PC-3 (cell line): ENCODE results near the gene KRT28. TPM values are rescaled to one million over a fixed set of nuclear protein-coding genes. Genes with fewer than 3 reads are reported as not detected.

Experiments
- ATAC-seq: fragments of 200-7000 bp; cut with Tn5 transposase; 2 replicates; pipeline ENCODE4 v1.9.1; 2020; ENCODE audit warnings: mild to moderate bottlenecking, moderate library complexity
- BruUV-seq: library from RNA; stranded (reverse); fragments of 400-500 nt; replicated peaks from 2 replicates; lab custom pipeline; 2021; lab: Mats Ljungman, UMichigan
- CTCF ChIA-PET: fragments of 300-600 bp; sonication (Branson Sonifier 250); formaldehyde crosslinking; loops from one replicate; lab custom pipeline; 2022; ENCODE audit warnings: antibody characterized with exemption; lab: Charles Lee
- POLR2A ChIA-PET: fragments of 300-600 bp; sonication (Branson Sonifier 250); formaldehyde crosslinking; loops from one replicate; lab custom pipeline; 2022; ENCODE audit warnings: antibody characterized with exemption; ENCODE audit not compliant: unreplicated experiment; lab: Charles Lee
- DNase-seq: peaks from one replicate; pipeline ENCODE4 v3.0.0-alpha.2; 2015
- H2AFZ ChIP-seq: fragments of 300-600 bp; sonication (generic); 2 replicates; pipeline ENCODE4 v1.6.0; 2016; ENCODE audit warnings: antibody characterized with exemption, low read length
- H3F3A ChIP-seq: fragments of 300-600 bp; sonication (generic); one replicate; pipeline ENCODE4 v1.6.0; 2017; ENCODE audit warnings: antibody characterized with exemption, low read length, control low read depth, mild to moderate bottlenecking; ENCODE audit not compliant: unreplicated experiment
- H3K27ac ChIP-seq: fragments of 300-600 bp; sonication (generic); 2 replicates; pipeline ENCODE4 v1.5.1; 2016; ENCODE audit warnings: mild to moderate bottlenecking, low read length
- H3K27me3 ChIP-seq: fragments of 300-600 bp; sonication (generic); 2 replicates; pipeline ENCODE4 v1.6.1; 2016; ENCODE audit warnings: low read length, mixed read lengths
- H3K36me3 ChIP-seq: fragments of 300-600 bp; sonication (generic); 2 replicates; pipeline ENCODE4 v1.6.1; 2016; ENCODE audit warnings: low read depth, mixed run types, low read length, mixed read lengths
- H3K4me1 ChIP-seq: fragments of 300-600 bp; sonication (generic); 2 replicates; pipeline ENCODE4 v1.5.1; 2016; ENCODE audit warnings: low read length; ENCODE audit not compliant: insufficient read depth
- H3K4me2 ChIP-seq: fragments of 300-600 bp; sonication (generic); 2 replicates; pipeline ENCODE4 v1.6.0; 2016; ENCODE audit warnings: low read length
- H3K4me3 ChIP-seq: fragments of 300-600 bp; sonication (generic); 2 replicates; pipeline ENCODE4 v1.5.1; 2016; ENCODE audit warnings: mild to moderate bottlenecking, low read length, mixed read lengths
- H3K79me2 ChIP-seq: fragments of 300-600 bp; sonication (generic); 2 replicates; pipeline ENCODE4 v1.6.1; 2017; ENCODE audit warnings: low read length, mixed read lengths
- H3K9ac ChIP-seq: fragments of 300-600 bp; sonication (generic); 2 replicates; pipeline ENCODE4 v1.6.0; 2016; ENCODE audit warnings: mild to moderate bottlenecking, low read length
- H3K9me2 ChIP-seq: fragments of 300-600 bp; sonication (generic); replicated peaks from 2 replicates; pipeline ENCODE4 v1.6.1; 2016; ENCODE audit warnings: mixed run types, low read length, mixed read lengths
- H3K9me3 ChIP-seq: fragments of 300-600 bp; sonication (generic); 2 replicates; pipeline ENCODE4 v1.6.1; 2016; ENCODE audit warnings: low read length, mixed read lengths
- H4K20me1 ChIP-seq: fragments of 300-600 bp; sonication (generic); 2 replicates; pipeline ENCODE4 v1.6.1; 2016; ENCODE audit warnings: low read length, mixed read lengths
- EZH2 ChIP-seq: fragments of 300-600 bp; sonication (generic); IDR thresholded peaks from one replicate; pipeline ENCODE4 v1.6.1; 2017; ENCODE audit warnings: antibody characterized with exemption, mild to moderate bottlenecking, low read length; ENCODE audit not compliant: unreplicated experiment
- EZH2phosphoT487 ChIP-seq: fragments of 300-600 bp; sonication (generic); IDR thresholded peaks from 2 replicates; pipeline ENCODE4 v1.6.1; 2018; ENCODE audit warnings: mild to moderate bottlenecking, antibody characterized with exemption, low read length, borderline replicate concordance
- intact Hi-C: fragments of 100-400 bp; cut with micrococcal nuclease; formaldehyde crosslinking; loops from 2 replicates; pipeline ENCODE4 v1.9.0; 2023
- total RNA-seq: library from RNA; depleted of rRNA; stranded (reverse); fragments of >200 nt; gene quantifications from 2 replicates; pipeline ENCODE4 v1.2.3, GENCODE V29; 2014
- TF ChIP-seq, protein P1 (sequence below): fragments of 300-600 bp; sonication (generic); conservative IDR thresholded peaks from 2 replicates; pipeline ENCODE4 v1.5.1; 2017; ENCODE audit warnings: antibody characterized with exemption, low read depth, mild to moderate bottlenecking, low read length

KRT28 gene
- total RNA-seq, 1 experiment from 2014 or later, result not detected

- Histone ChIP-seq H3K27ac (no peak overlapping the region), H3K36me3 (no peaks in the 10 kb centered on the region), H3K9me2 (no peaks in the 10 kb centered on the region), H3K4me3 (no peak overlapping the region), H3K9ac (no peak overlapping the region), H2AFZ (no peak overlapping the region), H4K20me1 (no peaks in the 10 kb centered on the region), H3K4me2 (no peak overlapping the region), H3K79me2 (no peaks in the 10 kb centered on the region), H3F3A (no peaks in the 10 kb centered on the region), H3K4me1 (peaks cover 14% of the 10 kb centered on the region), H3K9me3 (no peaks in the 10 kb centered on the region), H3K27me3 (no peaks in the 10 kb centered on the region)
- BruUV-seq, result no TSS peak
- TF ChIP-seq EZH2phosphoT487, result no peak
- TF ChIP-seq, protein P1, sequence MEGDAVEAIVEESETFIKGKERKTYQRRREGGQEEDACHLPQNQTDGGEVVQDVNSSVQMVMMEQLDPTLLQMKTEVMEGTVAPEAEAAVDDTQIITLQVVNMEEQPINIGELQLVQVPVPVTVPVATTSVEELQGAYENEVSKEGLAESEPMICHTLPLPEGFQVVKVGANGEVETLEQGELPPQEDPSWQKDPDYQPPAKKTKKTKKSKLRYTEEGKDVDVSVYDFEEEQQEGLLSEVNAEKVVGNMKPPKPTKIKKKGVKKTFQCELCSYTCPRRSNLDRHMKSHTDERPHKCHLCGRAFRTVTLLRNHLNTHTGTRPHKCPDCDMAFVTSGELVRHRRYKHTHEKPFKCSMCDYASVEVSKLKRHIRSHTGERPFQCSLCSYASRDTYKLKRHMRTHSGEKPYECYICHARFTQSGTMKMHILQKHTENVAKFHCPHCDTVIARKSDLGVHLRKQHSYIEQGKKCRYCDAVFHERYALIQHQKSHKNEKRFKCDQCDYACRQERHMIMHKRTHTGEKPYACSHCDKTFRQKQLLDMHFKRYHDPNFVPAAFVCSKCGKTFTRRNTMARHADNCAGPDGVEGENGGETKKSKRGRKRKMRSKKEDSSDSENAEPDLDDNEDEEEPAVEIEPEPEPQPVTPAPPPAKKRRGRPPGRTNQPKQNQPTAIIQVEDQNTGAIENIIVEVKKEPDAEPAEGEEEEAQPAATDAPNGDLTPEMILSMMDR, result no peak
- TF ChIP-seq EZH2, result no peak
- DNase-seq, result peak; percentile 61
- intact Hi-C loops, result no loop called here
- ATAC-seq, result peak; percentile 92
- POLR2A ChIA-PET, result no interaction called here
- CTCF ChIA-PET, result no interaction called here
These were observed 46.9 kb upstream of the KRT28 start for GRCh38 chr17:40846515-40847144.

- Histone ChIP-seq H3F3A (no peaks in the 10 kb centered on the region), H3K4me3 (no peak overlapping the region), H3K9me3 (no peaks in the 10 kb centered on the region), H3K36me3 (no peaks in the 10 kb centered on the region), H3K4me1 (no peaks in the 10 kb centered on the region), H3K79me2 (no peaks in the 10 kb centered on the region), H3K9me2 (no peaks in the 10 kb centered on the region), H3K27me3 (no peaks in the 10 kb centered on the region), H4K20me1 (no peaks in the 10 kb centered on the region), H3K27ac (no peak overlapping the region), H2AFZ (no peak overlapping the region), H3K9ac (no peak overlapping the region), H3K4me2 (no peak overlapping the region)
- BruUV-seq, result no TSS peak
- no peak for DNase-seq
- ChIA-PET CTCF (no interaction called here), POLR2A (no interaction called here)
- no peak for TF ChIP-seq EZH2
- TF ChIP-seq, protein P1, result no peak
- no peak for TF ChIP-seq EZH2phosphoT487
- ATAC-seq, result no peak
- intact Hi-C loops, result no loop called here
These were observed 44.9 kb upstream of the KRT28 start for GRCh38 chr17:40844671-40845107.

GRCh38 chr17:40843242-40843641 lies 43.5 kb upstream of the KRT28 start:
- H2AFZ ChIP-seq, result no peak overlapping the region
- ATAC-seq (no peak), DNase-seq (no peak)
- H3K27ac ChIP-seq, result no peak overlapping the region
- no peaks in the 10 kb centered on the region for H4K20me1 ChIP-seq
- H3K79me2 ChIP-seq, result no peaks in the 10 kb centered on the region
- no TSS peak for BruUV-seq
- H3K36me3 ChIP-seq, result no peaks in the 10 kb centered on the region
- CTCF ChIA-PET, result no interaction called here
- POLR2A ChIA-PET, result no interaction called here
- H3K9me3 ChIP-seq, result no peaks in the 10 kb centered on the region
- no peaks in the 10 kb centered on the region for H3K9me2 ChIP-seq
- intact Hi-C loops, result no loop called here
- H3F3A ChIP-seq, result no peaks in the 10 kb centered on the region
- no peak overlapping the region for H3K9ac ChIP-seq
- H3K4me2 ChIP-seq, result no peak overlapping the region
- no peaks in the 10 kb centered on the region for H3K4me1 ChIP-seq
- H3K4me3 ChIP-seq, result no peak overlapping the region
- TF ChIP-seq EZH2phosphoT487, result no peak
- TF ChIP-seq, protein P1, result no peak
- TF ChIP-seq EZH2, result no peak
- no peaks in the 10 kb centered on the region for H3K27me3 ChIP-seq
